Hematopoietic multipotent progenitor cell treated with erythropoietin and hydrocortisone succinate and interleukin-3 and kit ligand, for 6 days (in vitro differentiated cells): Measurements from ENCODE around the gene SAMSN1.
A peak's percentile ranks its signal among the peaks of the same experiment; 100 is the strongest.

Experiments
- DNase-seq: peaks from one replicate; pipeline ENCODE4 v3.0.0-alpha.2; 2015

SAMSN1 gene

DNA sequence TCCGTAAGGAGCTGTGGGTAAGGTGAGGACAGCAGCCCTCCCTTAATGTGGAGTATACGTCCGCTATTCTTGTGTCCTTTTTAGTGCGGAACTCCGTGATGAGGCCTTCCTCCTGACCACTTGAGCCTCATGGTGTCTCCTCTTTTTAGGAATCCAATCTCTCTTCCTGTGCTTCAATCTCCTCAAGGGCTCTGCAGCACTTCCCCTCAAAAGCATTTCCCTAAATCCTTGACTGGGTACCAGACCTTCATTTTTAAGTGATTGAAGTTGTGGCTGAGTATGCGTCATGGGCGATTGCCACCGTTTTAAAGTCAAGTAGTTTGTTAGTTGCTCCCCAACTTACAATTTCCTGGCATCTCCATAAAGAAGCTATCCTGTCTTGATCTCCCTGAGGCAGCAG lies 62.8 kb downstream of the SAMSN1 start:
- DNase-seq: no peak

DNA sequence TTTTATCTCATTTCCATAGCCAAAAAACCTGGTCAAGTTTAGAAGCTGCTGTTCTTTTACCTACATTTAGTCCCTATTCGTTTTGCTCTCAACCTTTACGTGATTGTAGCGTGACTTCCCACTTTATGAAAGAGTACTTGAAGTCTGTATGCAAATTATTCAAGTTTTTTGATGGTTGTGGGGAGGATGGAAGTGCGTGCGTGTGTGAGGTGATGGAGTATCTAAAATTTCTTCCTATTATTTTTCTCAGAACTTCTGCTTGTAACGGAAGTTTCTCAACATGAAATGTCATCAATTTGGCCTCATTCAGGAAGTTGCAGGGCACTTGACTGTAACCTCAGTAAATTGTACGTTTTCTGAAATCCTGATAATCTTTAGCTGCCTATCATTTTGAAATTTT lies 64.0 kb downstream of the SAMSN1 start:
- DNase-seq: peak; percentile 79

DNA sequence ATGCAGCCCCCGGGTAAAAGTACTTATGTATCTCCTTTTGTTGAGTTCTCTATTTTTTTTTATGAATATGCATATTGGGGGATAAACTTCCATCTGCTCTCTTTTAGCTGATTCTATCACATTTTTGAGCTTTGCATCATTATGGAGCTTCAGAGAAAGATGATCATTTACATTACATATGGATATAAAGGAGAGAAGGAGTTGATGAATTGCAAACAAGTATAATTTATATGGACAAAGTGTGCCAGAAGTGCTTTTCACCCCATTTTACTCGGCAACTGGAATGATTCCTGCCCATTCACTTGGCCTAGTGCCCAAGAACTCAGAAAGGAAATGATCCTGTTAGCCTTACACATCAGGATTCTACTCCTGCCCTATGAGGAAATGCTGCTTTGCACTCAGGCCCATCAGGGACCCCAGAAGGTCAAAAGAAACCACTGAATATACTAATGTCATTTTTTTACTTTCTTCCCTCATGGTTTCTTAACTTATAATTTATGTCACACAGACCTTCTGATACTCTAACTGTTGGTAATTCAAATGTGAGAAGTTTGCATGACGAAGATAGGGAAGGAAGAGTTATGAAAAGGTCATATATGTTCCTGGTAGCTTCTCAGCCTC lies 65.6 kb downstream of the SAMSN1 start:
- DNase-seq: no peak

DNA sequence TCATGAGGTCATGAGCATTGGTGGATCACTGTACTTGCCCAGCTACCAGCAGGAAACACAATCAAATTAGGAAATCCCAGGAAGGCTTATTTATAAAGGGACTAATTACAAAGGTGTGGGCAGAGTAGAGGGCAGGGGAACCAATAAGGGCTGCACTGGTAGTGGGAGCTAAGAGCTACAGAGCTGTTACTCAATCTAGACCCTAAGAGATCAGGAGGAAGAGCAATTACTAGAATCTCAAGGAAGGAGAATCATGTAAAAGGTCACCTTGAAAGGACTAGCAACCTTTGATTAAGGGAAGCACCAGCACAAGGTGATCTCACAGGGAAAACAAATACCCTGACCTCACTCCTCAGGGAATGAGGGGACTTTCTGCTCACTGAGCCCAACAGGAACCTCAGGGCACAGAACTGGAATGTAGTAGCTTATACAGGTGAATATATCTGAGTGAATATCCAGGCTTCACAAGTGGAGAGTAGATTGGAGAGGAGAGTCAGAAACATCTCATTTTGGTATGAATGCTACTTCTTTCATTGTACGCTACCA lies 66.8 kb downstream of the SAMSN1 start:
- DNase-seq: no peak

DNA sequence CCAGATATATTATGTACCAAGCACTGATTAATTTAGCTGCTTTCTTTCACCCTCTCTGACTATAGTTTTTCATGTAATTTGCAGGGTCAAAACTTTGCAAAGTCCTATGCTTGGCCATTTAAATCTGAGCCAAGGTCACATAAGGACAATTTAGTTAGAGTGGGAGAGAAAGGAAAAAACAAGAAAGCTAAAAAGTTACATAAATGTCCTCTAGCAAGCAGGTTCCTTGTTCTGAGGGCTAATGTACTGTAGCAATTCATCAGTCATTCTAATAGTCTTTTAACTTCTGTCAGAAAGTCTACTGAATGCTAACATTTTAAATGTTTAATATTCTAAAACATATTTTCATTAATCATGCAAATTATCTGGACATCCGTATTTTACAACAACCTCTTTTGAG lies 68.3 kb downstream of the SAMSN1 start:
- no peak for DNase-seq

DNA sequence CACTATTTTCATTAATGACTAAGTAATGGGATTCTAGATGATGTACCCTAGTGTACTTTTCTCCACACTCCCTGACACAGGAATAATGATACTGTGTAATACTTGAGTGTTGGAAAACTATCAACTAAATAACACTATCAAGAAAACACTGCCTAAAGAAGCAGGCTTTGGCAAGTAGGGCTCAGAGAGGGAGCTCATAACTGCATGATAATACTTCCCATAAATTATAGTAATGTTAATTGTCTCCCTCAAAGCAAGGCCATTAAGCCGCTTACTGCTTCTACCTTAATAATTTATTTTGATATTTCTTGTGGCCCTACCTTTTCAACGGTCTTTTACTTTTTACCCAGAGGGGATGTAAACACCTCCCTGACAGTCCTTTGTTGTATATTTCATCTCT lies 69.0 kb downstream of the SAMSN1 start:
- DNase-seq: no peak

DNA sequence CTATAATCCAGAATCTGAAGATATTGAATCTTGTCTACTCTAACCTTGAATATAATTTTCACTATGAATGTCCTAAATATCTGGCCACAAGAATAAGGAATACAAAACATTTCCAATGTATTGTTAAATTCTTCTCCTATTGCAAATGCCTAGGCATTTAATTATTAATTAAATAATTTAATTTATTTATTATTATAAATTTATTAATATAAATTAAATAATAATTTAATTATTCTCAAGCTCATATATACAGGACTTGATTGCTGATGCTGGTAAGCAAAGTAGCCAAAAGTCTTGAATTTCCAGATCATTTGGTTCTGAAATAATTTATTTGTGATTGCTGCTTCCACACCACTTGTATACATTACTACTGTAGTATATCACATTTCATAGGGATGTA lies 71.1 kb downstream of the SAMSN1 start:
- DNase-seq: no peak

DNA sequence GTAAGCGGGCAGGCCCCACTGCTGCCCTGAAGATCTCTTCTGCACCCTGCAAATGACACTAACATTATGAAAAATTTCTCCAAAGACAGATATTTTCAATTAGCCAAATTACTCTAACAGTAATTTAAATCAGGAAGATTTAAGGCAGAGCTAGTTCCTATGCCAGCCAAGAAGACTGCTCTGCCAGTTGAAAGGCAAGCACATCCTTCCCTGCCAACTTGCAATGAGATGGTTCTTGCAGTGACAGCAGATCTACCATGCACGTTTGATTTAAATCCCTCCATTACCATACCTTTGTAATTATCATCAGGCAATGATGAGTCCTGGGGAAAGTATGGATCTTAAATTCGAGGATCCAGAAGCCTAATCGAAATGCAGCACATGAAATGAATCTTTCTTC lies 76.5 kb downstream of the SAMSN1 start:
- DNase-seq: no peak

DNA sequence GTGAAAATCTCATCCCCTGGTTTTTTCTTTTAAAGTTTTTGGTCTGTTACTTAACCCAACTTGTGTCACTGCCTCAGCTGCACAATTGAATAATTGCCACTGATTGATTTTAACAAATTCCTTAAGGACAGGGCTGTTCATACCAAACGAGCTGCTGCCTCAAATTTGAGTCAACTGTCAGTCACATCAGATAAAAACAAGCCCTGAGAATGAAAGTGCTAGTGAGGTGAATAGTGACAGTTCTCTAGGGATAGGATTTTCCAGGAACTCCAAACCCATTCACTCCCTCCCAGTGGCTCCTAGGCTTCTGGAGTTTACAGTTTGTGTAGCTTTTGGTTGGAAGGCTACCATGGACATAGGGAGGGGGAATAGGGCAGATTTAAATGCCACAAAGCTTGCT lies 79.4 kb downstream of the SAMSN1 start:
- no peak for DNase-seq

DNA sequence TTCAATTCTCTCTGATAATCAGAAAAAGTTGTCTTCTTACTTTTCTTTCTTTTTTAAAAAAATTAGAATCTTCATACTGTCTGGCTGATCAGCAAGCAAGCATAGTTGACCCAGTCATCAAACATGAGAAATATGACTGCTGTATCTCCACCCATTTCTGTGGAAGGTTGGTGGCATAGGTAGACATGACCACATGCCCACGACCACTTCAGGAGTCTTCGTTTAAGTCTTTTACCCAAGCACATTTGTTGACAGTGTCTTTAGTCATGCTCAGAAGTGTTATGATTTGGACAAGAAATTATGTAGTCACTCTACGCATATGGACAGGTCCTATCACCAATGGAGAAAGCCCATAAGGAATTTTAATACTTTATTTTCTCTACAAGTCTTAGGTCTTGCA lies 88.4 kb downstream of the SAMSN1 start:
- DNase-seq: no peak

DNA sequence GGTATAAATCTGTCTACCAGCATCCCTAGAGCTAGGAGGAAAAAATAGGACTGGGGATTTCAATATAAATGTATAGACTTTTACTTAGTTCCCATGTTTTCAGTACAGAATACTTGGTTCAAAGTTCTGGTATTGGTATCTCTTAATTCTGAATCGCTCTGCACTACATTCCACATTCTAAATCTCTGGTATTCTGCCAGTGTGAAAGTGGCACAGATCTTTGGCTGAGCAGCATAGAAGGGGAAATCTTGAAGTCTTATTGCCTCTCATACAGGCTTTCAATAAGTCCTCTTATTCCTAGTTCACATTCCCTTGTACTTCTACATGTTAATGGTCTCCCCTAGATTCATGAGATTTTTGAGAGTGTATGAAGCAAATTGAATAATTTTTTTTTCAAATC lies 89.2 kb downstream of the SAMSN1 start:
- DNase-seq: no peak

DNA sequence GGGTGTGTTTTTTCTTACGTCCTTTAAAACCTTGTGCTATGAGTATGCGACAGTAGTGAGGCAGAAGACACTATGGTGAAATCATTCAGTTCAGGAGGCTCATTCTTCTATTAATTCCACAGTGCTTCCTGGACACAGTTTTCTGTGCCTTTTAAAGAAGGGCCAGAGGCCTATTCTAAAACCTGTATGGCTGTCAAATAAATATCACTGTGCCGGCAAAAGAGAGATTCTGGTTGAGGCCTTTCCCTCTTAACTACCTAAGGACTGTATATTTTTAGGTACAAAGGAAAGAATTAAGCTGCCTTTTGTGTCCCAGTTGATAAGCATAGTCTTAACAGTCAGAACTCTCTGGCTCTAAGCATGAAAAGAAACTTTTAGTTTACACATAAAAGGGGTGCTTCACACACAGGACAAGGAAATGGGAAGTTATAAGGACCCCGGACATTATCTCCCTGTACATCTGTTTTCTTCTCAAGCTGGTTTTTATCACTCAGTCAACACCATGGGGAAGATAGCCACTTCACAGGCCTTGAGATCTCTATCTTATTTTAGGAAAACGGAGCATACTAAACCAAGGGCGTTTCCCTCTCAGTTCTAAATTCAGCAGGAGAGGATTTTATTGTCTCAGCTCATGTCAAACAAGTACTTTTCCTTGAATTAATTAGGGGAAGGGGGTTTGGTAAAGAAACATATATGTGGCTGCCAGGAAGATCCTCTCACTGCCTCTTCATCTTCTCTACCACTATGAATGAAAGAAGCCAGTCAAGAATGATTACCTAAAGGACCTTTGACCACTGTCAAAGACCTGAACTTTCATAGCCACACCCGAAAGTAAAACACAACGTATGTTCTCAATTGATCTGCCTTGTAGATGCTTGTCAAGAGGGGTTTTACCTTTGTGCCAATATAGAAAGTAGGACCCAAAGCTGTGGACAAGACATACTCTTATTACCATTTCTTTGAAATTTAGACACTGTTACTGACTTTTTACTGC lies 91.8 kb downstream of the SAMSN1 start:
- DNase-seq: peak; percentile 90

DNA sequence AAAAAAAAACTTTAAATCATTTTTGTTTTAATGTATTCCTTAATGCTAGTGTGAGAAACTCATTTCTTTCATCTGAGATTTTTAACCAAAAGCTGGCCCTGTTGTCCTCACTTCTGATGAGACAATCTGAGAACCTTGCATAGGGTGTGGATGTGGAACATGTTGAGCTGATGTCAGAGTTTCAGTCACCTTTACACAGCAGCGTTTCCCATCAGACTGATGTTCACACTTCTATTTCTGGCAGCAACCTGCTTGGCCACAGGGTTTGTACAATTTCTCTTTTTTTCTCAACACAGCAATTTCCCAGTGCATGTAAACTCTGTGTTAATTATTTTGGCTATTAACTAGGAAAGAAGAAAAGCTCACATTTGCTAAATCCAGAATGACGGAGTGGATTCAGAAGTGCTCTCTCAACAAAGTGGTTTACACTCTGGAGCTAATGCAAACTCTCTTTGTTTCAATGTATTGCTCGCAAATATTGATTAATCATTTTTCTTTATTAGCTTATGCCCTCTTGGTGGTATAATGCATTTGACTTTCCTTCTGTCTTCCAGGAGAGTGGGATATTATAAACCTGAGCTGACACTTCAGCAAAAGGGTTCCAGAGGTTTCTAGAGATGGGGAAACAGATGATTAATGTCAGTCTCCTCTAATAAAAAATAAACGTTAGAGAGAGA lies 92.6 kb downstream of the SAMSN1 start:
- no peak for DNase-seq

DNA sequence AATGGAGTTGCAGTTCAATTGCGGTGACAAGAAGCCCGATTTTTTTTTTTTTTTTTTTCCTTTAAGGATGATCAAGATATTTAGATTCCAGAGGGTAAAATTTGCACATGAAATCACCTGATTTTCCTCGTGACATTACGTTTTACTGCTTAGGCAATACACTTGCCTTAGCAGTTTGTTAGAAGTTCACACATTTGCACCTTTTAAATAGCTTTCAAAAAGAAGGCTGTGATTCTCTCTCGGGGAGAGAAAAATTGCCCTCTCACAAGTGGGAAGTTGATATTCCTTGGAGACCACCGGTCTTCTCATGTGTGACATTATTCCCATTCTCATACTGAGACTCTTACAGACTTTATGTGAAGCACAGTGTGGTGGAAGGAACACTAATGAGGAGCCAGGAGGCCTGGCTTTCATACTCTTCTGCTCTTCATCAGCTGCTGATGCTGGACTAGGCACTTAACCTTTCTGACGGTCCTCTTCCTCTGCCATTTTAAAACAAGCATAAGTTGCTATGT lies 93.3 kb downstream of the SAMSN1 start:
- DNase-seq: no peak

DNA sequence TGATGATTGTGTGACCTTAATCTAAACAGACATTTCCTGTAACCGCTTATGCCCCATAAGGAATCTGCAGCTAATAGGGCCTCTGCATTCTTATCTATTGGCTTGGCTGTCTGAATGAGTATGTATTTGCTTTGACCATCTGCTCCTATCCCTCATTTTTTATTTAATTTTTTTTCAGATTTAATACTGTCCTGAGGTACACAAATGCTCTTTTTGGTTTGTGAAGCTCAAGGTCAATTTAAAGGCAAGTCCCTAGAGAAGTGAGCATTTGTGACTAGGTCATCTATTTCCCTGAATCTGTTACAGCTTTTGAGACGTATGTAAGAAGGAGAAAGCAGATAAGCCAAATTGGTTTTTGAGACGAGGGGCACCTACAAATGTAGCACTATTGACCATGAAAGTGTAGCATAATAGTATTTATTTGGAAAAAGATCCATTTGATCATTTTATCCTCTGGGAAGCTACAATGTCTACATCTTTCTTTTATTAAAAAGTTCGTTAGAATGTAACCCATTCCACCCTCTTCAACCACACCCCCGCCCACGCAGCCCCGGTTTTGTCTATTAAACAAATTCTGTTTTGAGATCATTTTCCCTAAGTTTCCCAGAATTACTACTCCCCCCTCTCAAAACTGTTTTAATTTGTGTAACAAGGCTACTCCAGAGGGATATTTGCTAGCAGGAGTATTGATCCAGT lies 93.9 kb downstream of the SAMSN1 start:
- DNase-seq: peak; percentile 75

DNA sequence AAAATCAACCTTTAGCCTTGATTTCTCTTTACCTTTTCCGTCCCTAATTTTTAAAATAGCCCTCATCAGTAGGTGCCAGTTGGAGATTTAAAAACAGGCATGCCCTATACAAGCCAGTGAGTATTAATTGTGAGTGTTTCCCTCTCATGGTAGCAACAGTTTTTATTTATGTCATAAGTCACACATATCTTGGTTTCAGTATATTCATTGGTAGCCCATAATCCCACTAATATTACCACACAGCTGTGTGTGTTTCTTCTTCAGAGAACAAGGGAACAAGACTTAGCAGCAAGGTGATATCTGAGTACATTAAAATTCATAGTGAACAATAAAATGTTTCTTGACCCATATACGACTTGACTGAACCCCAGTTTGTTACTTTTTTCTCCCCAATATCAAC lies 94.6 kb downstream of the SAMSN1 start:
- DNase-seq: peak; percentile 30

DNA sequence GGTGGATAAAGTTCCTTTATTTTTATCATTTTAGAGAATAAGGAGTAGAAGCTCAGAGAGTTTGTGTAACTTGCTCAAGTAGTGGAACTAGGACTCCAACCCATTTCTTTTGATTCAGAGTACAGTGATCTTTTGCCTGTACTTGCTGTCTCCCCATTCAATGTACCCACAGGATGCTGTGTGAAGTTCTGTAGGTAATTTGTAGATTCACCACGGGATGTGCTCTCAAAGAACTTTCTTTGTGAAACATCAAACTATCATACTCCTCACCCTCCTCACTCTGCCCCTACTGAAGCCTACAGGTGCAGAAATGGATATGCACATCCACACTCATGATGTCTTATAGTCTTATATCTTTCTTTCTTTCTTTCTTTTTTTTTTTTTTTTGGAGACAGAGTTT lies 97.3 kb downstream of the SAMSN1 start:
- no peak for DNase-seq

DNA sequence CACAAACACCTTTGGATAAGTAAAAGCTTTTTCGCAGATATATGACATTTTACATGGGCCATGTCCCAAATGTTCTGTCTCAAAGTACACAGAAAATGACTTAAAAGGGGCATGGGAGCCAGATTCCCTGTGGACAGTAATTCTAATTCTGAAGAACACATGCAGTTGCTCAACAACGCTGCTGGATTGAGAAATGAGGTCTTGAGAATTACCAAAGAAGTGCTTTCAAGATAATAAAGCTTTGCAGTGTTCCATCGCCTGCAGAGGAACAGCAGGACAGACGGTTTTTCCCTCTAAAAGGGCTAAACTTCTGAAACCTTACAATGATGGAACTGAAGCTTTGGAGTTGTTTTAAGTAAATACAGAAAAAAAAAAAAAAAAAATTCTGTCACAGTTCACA lies 107.9 kb downstream of the SAMSN1 start:
- DNase-seq: peak; percentile 28

DNA sequence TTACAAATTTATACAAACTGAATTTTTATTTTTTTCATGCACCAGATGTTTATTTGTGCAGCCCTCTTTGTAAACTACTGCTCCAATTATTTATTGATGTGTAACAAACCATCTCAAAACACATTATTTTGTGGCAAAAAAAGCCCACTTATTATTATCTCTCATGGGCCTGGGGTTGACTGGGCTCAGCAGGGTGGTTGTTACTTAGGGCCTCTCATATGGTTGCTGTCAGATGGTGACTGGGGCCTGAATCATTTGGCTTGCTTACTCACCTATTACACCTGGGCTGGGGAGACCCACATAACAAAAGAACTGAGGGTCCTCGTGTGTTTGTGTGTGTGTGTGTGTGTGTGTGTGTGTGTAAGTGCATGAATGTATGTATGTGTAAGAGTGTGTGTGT lies 110.7 kb downstream of the SAMSN1 start:
- DNase-seq: no peak
